Panc1 (cell line): ENCODE results near the gene BIRC7. TPM values are rescaled to one million over a fixed set of nuclear protein-coding genes. Genes with fewer than 3 reads are reported as not detected.

Experiments used
- ATAC-seq: fragments of 200-7000 bp; cut with Tn5 transposase; 2 replicates; pipeline ENCODE4 v1.9.1; 2020; ENCODE audit warnings: mild to moderate bottlenecking, moderate library complexity
- BruUV-seq: library from RNA; stranded (reverse); fragments of 400-500 nt; replicated peaks from 2 replicates; lab custom pipeline; 2021; lab: Mats Ljungman, UMichigan
- CTCF ChIA-PET: fragments of 300-600 bp; sonication (Branson Sonifier 250); formaldehyde crosslinking; loops from one replicate; lab custom pipeline; 2022; ENCODE audit warnings: antibody characterized with exemption; lab: Charles Lee
- POLR2A ChIA-PET: fragments of 300-600 bp; sonication (Branson Sonifier 250); formaldehyde crosslinking; loops from one replicate; lab custom pipeline; 2022; ENCODE audit warnings: antibody characterized with exemption; lab: Charles Lee
- DNase-seq: peaks from one replicate; pipeline ENCODE4 v3.0.0-alpha.2; 2010; ENCODE audit warnings: low read depth, low spot score
- H3K27ac ChIP-seq: 2 replicates; pipeline ENCODE4 v1.5.1; 2011; ENCODE audit warnings: mild to moderate bottlenecking, low read length, inconsistent platforms
- H3K27me3 ChIP-seq: fragments of 200-500 bp; sonication (Bioruptor generic); 2 replicates; pipeline ENCODE4 v1.6.0; 2014; ENCODE audit warnings: low read length, inconsistent platforms; ENCODE audit not compliant: control insufficient read depth, insufficient read depth
- H3K36me3 ChIP-seq: fragments of 200-500 bp; sonication (Bioruptor generic); 2 replicates; pipeline ENCODE4 v1.5.1; 2014; ENCODE audit warnings: inconsistent platforms, mild to moderate bottlenecking, low read length, moderate library complexity; ENCODE audit not compliant: control insufficient read depth, insufficient read depth
- H3K4me1 ChIP-seq: 2 replicates; pipeline ENCODE4 v1.5.1; 2011; ENCODE audit warnings: inconsistent platforms, mild to moderate bottlenecking, low read length, moderate library complexity; ENCODE audit not compliant: control insufficient read depth, insufficient read depth
- H3K4me3 ChIP-seq, 2 experiments: 2 replicates each; pipeline ENCODE4 v1.5.1; 2011 to 2012; ENCODE audit warnings: low read depth in 2 of 2, low read length in 2 of 2, mild to moderate bottlenecking in 2 of 2, inconsistent platforms in 1 of 2, moderate library complexity in 1 of 2
- H3K9me3 ChIP-seq: fragments of 200-500 bp; sonication (Bioruptor generic); 2 replicates; pipeline ENCODE4 v1.5.1; 2014; ENCODE audit warnings: low read depth, mild to moderate bottlenecking, inconsistent platforms, low read length, moderate library complexity; ENCODE audit not compliant: control insufficient read depth, insufficient read depth
- POLR2AphosphoS5 ChIP-seq: IDR thresholded peaks from 2 replicates; pipeline ENCODE4 v1.6.1; 2012; ENCODE audit warnings: mild to moderate bottlenecking, low read depth, low read length, moderate library complexity
- SIN3A ChIP-seq: IDR thresholded peaks from 2 replicates; pipeline ENCODE4 v1.6.1; 2012; ENCODE audit warnings: low read depth, mild to moderate bottlenecking, low read length, moderate library complexity, borderline replicate concordance; ENCODE audit not compliant: insufficient read depth
- TCF7L2 ChIP-seq: IDR thresholded peaks from 2 replicates; pipeline ENCODE4 v1.6.1; 2011; ENCODE audit warnings: mild to moderate bottlenecking, low read depth, low read length, inconsistent platforms
- in situ Hi-C: cut with HindIII; loops from 2 replicates; pipeline ENCODE4 v1.10.0; 2016; ENCODE audit warnings: low sequenced_read_pairs, low pct_unique_long_range_greater_than_20kb
- intact Hi-C: fragments of 100-400 bp; cut with micrococcal nuclease; formaldehyde crosslinking; loops from one replicate; pipeline ENCODE4 v1.10.0; 2022; ENCODE audit not compliant: unreplicated experiment
- total RNA-seq: library from RNA; stranded (reverse); gene quantifications from one replicate; pipeline ENCODE4 v1.2.1, GENCODE V29; 2021; ENCODE audit not compliant: unreplicated experiment
- TF ChIP-seq, protein P1 (sequence below): fragments of 450-650 bp; IDR thresholded peaks from 2 replicates; pipeline ENCODE4 v1.5.1; 2017; ENCODE audit warnings: mild to moderate bottlenecking
- TF ChIP-seq, protein P2 (sequence below), 2 experiments: IDR thresholded peaks; 2 replicates each; pipeline ENCODE4 v1.6.1; 2011 to 2012; ENCODE audit warnings: low read depth in 2 of 2, control low read depth in 1 of 2, low read length in 1 of 2, mild to moderate bottlenecking in 1 of 2, moderate library complexity in 1 of 2; ENCODE audit not compliant: insufficient read depth in 1 of 2

BIRC7 gene
- total RNA-seq, 1 experiment from 2014 or later, result 9.0 TPM

DNA sequence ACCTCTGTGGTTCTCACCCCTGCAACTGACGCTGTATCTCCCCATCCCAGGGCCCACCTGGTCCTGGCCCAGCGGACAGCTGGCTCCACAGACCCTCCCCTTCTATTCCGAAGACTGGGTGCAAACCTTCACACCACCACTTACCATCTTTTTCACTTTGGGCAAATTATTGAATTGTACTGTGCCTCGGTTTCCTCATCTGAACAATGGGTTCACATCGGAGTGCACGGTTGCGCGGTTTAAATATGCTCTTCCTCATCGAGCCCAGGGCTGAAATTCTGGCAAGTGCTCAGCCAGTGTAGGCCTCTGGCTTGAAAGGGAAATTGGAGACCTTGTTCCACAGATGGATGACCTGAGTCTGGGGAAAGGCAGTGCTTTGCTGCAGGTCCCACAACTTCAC lies 34.0 kb downstream of the BIRC7 start:
- H3K4me1 ChIP-seq, result peaks cover 13% of the 10 kb centered on the region
- TF ChIP-seq SIN3A (no peak), POLR2AphosphoS5 (no peak), TCF7L2 (no peak)
- TF ChIP-seq, protein P1, sequence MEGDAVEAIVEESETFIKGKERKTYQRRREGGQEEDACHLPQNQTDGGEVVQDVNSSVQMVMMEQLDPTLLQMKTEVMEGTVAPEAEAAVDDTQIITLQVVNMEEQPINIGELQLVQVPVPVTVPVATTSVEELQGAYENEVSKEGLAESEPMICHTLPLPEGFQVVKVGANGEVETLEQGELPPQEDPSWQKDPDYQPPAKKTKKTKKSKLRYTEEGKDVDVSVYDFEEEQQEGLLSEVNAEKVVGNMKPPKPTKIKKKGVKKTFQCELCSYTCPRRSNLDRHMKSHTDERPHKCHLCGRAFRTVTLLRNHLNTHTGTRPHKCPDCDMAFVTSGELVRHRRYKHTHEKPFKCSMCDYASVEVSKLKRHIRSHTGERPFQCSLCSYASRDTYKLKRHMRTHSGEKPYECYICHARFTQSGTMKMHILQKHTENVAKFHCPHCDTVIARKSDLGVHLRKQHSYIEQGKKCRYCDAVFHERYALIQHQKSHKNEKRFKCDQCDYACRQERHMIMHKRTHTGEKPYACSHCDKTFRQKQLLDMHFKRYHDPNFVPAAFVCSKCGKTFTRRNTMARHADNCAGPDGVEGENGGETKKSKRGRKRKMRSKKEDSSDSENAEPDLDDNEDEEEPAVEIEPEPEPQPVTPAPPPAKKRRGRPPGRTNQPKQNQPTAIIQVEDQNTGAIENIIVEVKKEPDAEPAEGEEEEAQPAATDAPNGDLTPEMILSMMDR, result no peak
- TF ChIP-seq, protein P2, sequence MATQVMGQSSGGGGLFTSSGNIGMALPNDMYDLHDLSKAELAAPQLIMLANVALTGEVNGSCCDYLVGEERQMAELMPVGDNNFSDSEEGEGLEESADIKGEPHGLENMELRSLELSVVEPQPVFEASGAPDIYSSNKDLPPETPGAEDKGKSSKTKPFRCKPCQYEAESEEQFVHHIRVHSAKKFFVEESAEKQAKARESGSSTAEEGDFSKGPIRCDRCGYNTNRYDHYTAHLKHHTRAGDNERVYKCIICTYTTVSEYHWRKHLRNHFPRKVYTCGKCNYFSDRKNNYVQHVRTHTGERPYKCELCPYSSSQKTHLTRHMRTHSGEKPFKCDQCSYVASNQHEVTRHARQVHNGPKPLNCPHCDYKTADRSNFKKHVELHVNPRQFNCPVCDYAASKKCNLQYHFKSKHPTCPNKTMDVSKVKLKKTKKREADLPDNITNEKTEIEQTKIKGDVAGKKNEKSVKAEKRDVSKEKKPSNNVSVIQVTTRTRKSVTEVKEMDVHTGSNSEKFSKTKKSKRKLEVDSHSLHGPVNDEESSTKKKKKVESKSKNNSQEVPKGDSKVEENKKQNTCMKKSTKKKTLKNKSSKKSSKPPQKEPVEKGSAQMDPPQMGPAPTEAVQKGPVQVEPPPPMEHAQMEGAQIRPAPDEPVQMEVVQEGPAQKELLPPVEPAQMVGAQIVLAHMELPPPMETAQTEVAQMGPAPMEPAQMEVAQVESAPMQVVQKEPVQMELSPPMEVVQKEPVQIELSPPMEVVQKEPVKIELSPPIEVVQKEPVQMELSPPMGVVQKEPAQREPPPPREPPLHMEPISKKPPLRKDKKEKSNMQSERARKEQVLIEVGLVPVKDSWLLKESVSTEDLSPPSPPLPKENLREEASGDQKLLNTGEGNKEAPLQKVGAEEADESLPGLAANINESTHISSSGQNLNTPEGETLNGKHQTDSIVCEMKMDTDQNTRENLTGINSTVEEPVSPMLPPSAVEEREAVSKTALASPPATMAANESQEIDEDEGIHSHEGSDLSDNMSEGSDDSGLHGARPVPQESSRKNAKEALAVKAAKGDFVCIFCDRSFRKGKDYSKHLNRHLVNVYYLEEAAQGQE (IDR thresholded peaks at IDR 0.05; ENCODE audit: insufficient read depth in 1 of 2, low read depth in 2 of 2, low read length in 1 of 2), result no peak
- no peak overlapping the region for H3K27ac ChIP-seq
- in situ Hi-C loops (no loop called here), intact Hi-C loops (no loop called here)
- H3K9me3 ChIP-seq, result no peaks in the 10 kb centered on the region
- no TSS peak for BruUV-seq
- POLR2A ChIA-PET, result no interaction called here
- H3K4me3 ChIP-seq, result no peak overlapping the region
- no peaks in the 10 kb centered on the region for H3K27me3 ChIP-seq
- CTCF ChIA-PET, result no interaction called here
- DNase-seq, result no peak
- no peaks in the 10 kb centered on the region; the same call in 1 of the 2 replicates for H3K36me3 ChIP-seq
- no peak for ATAC-seq

DNA sequence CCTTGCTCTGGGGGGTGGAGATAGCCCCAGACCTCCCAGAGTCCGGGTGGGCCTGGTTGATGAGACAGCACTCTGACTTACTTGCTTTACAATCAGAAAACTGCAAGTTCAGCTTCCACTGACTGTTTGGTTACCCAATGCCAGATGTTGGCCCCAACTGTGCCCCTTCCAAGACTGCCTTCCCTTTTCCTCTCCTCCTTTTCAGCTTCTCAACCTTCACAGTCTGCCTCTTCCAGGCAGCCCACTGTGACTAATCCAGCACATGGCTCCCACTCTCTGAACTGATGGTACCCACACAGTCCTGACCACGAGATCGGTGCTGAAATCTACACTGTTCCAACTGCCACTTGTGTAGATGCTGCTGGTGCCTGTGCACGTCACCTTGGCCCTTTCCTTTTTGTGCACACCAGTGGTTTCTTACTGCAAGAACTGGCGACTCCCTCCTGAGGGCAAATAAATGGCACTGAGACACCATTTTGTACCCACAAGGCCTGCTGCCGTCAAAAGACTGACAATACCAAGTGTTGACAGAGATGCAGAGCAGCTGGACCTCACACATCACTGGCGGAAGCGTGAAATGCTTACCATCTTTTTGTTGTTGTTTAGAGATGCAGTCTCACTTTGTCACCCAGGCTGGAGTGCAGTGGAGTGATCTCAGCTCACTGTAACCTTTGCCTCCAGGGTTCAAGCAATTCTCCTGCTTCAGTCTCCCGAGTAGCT lies 35.1 kb downstream of the BIRC7 start:
- TF ChIP-seq POLR2AphosphoS5 (no peak), SIN3A (no peak), TCF7L2 (no peak)
- TF ChIP-seq, protein P2 (IDR thresholded peaks at IDR 0.05; ENCODE audit: insufficient read depth in 1 of 2, low read depth in 2 of 2, low read length in 1 of 2), result no peak
- TF ChIP-seq, protein P1, result no peak
- ChIA-PET CTCF (no interaction called here), POLR2A (no interaction called here)
- no peak overlapping the region for H3K27ac ChIP-seq
- peaks cover 15% of the 10 kb centered on the region for H3K4me1 ChIP-seq
- no TSS peak for BruUV-seq
- no peaks in the 10 kb centered on the region; the same call in 1 of the 2 replicates for H3K36me3 ChIP-seq
- ATAC-seq (no peak), DNase-seq (no peak)
- in situ Hi-C loops, result no loop called here
- H3K4me3 ChIP-seq, result no peak overlapping the region
- no peaks in the 10 kb centered on the region for H3K27me3 ChIP-seq
- intact Hi-C loops, result no loop called here
- no peaks in the 10 kb centered on the region for H3K9me3 ChIP-seq
